ENCODE data around the gene MAF.

MAF gene

GRCh38 chr16:79600638-79601091, at the start of gene MAF:
Gene MAF, minus strand, starts transcription at chr16:79600737. Its CDS starts 835 bp downstream, at chr16:79599902.
- peak; percentile 93 for DNase-seq (ENCODE audit: low read depth, low spot score)

GRCh38 chr16:79648826-79649225, 48.3 kb upstream of the MAF start:
- no peak for DNase-seq (ENCODE audit: low read depth, low spot score)

- no peak for DNase-seq (ENCODE audit: low read depth, low spot score)
These were observed 47.0 kb upstream of the MAF start for GRCh38 chr16:79647586-79647985.

DNA sequence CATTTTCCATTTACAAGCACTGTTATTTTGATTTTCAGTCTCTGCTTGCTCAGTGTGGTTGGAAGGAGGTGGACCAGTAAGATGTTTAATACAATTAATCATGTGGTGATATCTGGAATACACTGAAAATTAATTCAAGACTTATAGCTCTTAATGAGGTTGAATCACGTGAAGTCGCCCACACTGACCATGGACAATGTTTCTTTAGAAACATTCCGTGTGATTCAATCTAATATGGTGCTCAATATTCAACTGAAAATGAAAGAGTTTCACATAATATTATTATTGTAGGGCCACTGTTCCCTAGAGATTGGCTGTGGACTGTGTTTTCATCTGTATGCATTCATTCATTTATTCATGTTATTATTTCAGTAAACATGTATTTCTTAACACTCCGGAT, 45.2 kb upstream of the MAF start:
- DNase-seq (ENCODE audit: low read depth, low spot score) = no peak

- no peak for DNase-seq (ENCODE audit: low read depth, low spot score)
These were observed 44.6 kb upstream of the MAF start for GRCh38 chr16:79644971-79645667.

GRCh38 chr16:79642652-79643051, 42.1 kb upstream of the MAF start:
- DNase-seq (ENCODE audit: low read depth, low spot score) = no peak

DNA sequence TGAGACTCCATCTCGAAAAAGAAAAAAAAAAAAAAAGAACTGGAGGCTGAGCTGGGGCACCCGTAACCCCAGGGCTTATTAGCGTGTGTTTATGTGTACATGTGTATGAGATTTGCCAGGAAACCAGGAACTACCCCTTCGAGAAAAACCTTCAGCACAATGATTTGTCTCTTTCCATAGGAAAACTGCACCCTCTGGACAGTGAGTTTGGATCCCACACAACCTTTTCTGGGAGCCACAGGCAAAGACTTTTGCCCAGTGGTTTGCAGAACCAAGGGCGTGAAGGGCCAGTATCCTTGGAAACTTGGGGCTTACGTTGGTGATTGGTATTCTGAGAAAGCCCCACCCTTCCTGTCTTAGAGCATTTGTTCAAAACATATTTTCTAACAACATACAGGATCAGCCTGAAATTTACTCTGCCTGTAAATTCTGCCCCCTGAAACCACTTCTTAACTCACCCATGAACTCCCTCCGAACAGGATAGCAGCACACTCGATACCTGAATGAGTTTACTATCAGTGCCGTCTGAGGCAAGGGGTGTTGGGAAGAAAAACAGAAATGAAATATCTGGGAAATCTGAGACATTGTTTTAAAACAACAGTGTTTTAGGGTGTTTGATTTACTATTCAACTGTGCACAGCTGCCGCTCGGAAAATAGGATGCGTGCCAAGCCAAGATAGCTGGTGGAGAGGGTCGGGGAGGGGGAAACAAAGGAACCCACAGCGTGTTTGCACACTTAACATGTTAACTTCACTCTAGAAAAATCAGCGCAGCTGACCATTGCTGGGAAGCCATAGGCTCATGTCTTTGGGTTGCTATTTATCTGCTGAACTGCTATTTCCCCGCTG, 40.2 kb upstream of the MAF start:
- no peak for DNase-seq (ENCODE audit: low read depth, low spot score)

GRCh38 chr16:79639576-79640311, 39.2 kb upstream of the MAF start:
- DNase-seq (ENCODE audit: low read depth, low spot score) = peak; percentile 30

DNA sequence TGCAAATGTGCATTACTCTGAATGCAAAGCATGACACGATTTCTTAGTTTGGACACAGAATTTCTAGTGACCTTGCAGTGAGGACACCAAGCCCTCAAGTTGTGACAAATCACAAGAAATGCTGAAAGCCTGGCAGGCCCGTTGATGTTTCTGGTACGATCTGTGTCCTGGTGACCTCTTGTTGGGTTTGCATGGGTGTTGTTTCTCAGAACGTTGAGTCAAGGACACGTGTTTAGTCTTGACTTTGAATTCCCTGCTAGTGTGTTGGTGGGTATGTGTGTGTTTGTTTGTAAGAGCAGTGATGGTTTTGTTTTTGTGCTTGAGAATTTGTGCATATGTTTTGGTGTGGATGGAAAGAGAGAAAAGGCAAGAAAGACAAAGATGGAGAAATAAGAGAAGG, 37.8 kb upstream of the MAF start:
- no peak for DNase-seq (ENCODE audit: low read depth, low spot score)

DNA sequence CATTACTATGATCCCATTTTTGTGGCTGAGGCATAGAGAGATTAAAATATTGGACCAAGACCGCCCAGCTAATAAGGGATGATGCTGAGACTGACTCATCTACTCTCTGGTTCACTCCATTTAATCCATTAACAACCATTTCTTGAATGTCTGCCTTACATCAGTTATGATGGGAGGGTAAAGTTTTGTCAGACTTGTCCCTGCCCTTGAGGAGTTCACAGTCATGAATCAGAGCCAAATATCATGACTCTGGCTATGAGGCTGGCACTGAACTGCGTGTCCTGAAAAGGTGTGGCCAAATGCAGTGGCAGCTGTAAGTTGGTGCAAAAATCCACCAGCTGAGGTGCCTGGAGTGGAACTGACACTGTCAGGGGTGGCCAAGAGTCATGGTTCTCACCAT, 35.0 kb upstream of the MAF start:
- no peak for DNase-seq (ENCODE audit: low read depth, low spot score)

DNA sequence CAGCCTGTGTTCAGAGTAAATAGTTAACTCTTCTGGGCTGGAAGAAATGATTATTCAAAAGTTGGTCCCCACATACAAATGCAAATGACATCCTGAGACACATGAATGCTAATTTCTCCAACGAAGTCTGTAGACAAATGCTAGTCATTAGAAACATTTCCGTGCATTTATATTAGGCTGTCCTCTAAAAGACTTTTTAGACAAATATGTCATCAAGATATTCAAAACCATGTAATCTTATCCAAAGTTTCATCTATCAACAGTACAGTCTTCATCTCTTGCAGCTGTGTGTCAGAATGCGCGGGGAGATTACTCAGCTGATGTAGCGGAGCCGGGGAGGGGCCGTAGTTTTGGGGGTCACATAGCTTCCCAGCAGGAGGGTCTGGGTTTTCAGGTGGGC, 33.8 kb upstream of the MAF start:
- no peak for DNase-seq (ENCODE audit: low read depth, low spot score)

DNA sequence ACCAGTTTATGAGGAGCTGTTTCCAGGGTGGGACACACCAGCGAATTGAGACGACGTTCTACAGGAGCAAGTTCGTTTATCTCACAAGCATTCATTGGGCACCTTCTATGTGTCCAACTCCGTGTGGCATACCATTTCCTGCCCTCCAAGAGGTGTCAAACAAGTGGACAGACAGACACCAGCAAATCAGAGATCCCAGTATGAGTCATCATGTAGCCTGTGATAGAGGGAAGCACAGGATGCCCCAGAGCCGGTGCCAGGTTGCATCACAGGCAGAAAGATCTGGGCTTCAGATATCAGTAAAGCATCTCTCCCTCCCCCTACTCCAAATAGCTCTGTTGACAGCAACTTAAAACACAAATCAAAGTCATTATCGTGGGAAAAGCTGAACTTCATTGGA, 31.8 kb upstream of the MAF start:
- DNase-seq (ENCODE audit: low read depth, low spot score) = no peak

DNA sequence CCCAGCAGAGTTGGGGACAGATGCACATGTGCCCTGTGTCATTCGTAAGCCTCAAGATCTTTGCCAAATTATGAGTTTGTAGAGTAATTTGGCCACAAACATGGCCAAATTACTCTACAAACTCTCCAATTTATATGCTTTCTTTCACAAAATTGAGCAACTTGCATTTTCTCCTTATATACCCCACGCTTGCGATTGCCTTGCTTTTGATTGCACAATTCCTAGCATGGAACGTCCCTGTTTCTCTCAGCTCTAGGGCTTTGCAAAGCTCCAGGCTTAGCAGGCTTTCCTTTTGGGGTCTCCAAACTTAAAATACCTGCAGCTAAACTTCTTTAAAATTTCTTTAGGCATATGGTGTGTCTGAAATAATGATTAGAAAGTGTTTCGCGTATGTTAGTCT, 28.5 kb upstream of the MAF start:
- no peak for DNase-seq (ENCODE audit: low read depth, low spot score)

DNA sequence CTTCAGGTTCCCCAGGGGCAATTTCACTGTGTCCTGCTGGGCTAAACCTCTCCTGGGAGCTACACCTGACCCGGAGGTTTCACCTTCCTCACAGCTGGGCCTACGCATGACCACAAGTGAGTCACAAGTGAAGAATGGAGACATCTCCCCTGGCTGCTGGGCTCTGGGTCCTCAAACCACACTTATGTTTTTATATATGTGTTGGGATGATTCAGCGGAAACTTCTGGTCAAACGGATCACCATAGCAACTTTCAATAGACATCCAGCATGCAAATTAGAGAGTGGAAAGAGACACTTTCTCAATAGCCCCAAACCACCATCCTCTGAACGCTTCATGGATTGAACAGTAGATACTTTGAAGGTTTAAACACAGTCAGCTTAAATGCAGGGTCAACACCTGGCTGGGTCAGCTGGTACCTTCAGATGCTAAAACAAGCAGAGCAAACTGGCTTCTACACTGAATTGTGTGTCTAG, 28.0 kb upstream of the MAF start:
- no peak for DNase-seq (ENCODE audit: low read depth, low spot score)

DNA sequence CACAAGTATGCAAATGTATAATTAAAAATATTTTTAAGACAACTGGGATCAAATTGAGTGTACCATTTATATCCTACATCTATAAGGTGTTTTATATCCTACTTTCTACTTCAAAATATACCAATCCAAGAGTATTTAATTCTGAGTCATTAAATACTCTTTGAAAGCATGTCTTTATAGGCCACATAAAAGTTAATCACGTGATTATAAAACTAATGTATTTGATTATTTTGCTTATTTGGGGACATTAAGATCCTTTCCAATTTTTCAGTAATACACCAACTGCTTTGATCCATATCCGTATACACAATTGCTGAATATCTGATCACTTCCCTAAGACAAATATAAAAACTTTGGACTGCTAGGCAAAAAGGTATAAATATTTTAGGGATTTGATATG, 26.6 kb upstream of the MAF start:
- DNase-seq (ENCODE audit: low read depth, low spot score) = no peak

DNA sequence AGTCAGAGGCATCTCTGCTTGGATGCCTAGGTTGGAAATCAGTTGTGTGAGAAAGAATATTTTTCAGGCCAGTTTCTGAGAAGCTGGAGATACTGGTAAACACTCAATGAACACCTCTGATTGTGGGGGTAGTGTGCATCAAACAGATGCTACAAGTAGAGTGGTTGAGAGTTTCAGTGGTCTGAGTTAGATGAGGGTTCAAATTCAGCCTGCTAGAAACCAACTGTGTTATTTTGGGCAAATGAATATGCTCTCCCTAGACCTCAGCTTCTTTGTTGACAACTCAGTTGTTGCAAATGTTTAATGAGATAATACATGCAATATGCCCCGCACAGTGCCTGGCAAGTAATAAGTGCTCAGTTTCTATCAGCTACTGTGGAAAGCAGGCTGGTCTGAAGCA, 25.2 kb upstream of the MAF start:
- no peak for DNase-seq (ENCODE audit: low read depth, low spot score)

- DNase-seq (ENCODE audit: low read depth, low spot score) = no peak
These were observed 23.3 kb upstream of the MAF start for GRCh38 chr16:79623824-79624223.

DNA sequence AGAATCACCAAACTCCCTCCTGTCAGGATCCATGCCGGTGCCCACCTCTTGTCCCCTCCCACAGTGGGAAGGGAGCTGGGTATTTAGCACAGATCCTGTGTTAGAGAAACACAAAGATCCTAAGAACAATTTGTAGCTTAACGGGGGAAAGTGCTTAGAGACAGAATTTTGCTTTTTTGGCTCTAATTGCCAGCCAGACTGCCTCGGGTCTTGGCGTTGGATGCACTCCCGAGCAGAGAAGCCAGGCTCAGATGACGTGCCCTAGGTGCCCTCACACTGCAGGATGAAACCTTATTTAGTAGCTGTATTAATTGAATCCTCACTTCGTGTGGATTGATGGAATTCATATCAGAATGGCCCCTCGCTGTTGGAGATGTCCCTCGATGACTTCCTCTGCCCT, 22.5 kb upstream of the MAF start:
- DNase-seq (ENCODE audit: low read depth, low spot score) = no peak

DNA sequence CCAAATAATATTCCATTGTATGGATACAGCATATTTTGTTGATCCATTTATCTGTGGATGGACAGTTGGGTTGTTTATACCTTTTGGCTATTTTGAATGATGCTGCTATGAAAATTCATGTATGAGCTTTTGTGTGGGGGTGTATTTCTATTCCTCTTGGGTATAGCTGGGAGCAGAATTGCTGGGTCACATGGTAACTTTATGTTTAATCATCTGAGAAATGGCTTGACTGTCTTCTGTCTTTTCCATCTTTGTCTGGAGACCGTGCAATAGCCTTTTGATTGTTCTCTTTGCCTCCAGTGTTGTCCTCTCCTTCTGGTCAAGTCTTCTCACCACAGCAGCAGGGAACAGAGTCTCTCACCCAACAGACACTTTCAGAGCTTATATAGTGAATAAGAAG, 20.5 kb upstream of the MAF start:
- no peak for DNase-seq (ENCODE audit: low read depth, low spot score)

DNA sequence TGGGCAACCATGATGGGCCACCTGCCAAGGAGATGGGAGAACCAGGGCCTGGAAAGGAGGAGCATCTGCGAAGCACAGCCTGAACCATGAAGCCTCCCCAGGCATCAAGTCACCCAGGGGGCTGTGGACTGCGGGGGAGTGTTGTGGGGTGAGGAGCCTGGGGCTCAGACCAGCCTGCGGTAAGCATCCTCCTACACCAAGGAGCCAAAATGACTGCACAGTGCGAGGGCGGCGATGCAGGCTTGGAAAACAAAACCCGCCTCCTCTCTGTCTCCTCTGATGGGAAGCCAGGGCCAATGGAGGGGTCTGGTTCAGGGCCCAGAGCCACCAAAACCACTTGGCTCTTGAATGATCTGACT, 18.1 kb upstream of the MAF start:
- no peak for DNase-seq (ENCODE audit: low read depth, low spot score)

GRCh38 chr16:79618041-79618691, 17.6 kb upstream of the MAF start:
- DNase-seq (ENCODE audit: low read depth, low spot score) = no peak

DNA sequence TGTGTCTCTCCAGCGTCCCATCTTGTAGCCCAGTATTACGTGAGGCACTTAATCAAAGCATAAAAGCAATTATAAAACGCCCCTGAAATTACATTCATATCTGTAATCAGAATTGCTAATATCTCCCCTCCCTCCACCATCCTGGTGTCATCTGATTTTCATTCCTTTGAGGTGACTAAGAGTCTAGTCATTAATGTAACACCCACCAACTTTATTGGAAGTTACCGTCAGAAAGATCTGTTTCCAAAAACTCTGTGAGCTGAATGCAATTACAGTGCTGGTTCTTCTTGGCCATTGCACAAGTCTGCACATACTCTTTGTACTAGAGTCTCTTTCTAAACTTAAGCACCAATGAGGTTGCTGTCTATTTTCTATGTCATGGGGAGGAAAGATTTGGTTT, 12.5 kb upstream of the MAF start:
- DNase-seq (ENCODE audit: low read depth, low spot score) = no peak
